Right atrium auricular region (tissue), 2 donors: ENCODE results near the gene TMEM129. TPM values are rescaled to one million over a fixed set of nuclear protein-coding genes. Genes with fewer than 3 reads are reported as not detected.

Experiments used
- DNase-seq: peaks from one replicate; pipeline ENCODE4 v3.0.0-alpha.2; 2019; ENCODE audit warnings: low spot score
- H3K27ac ChIP-seq, 2 donors: fragments of 200-600 bp; sonication (generic); 1 replicate in 1 of 2; 2 replicates in 1 of 2; pipeline ENCODE4 v1.5.1; 2016 to 2019
- H3K27me3 ChIP-seq, 2 donors: fragments of 200-600 bp; sonication (generic); one replicate each; pipeline versions ENCODE4 v1.5.1 to v1.6.0; 2017 to 2019
- H3K36me3 ChIP-seq: fragments of 200-600 bp; sonication (generic); one replicate; pipeline ENCODE4 v1.5.1; 2016
- H3K4me1 ChIP-seq, 2 donors: fragments of 200-600 bp; sonication (generic); one replicate each; pipeline versions ENCODE4 v1.5.1 to v1.6.0; 2017 to 2019
- H3K4me3 ChIP-seq, 2 donors: fragments of 200-600 bp; sonication (generic); 1 replicate in 1 of 2; 2 replicates in 1 of 2; pipeline ENCODE4 v1.5.1; 2017 to 2019; ENCODE audit warnings: mild to moderate bottlenecking in 1 of 2, moderate library complexity in 1 of 2
- H3K9me3 ChIP-seq, 2 donors: fragments of 200-600 bp; sonication (generic); one replicate each; pipeline ENCODE4 v1.5.1; 2019
- CTCF ChIP-seq, 2 donors: fragments of 200-600 bp; sonication (generic); IDR thresholded peaks; one replicate each; pipeline ENCODE4 v1.5.1; 2019; ENCODE audit warnings: antibody characterized with exemption in 2 of 2
- total RNA-seq, 2 donors: library from RNA; depleted of rRNA; stranded (reverse); fragments of >200 nt; gene quantifications; one replicate each; pipeline ENCODE4 v1.1.0, GENCODE V29; 2016

TMEM129 gene
- total RNA-seq, 2 donors from 2014 or later, result 59.0 to 75.4 TPM

- peaks cover 0 to 19% of the 10 kb centered on the region in 2 donors for H3K4me1 ChIP-seq
- no peak for TF ChIP-seq CTCF (IDR thresholded peaks at IDR 0.05)
- H3K27ac ChIP-seq, result no peak overlapping the region
- no peaks in the 10 kb centered on the region for H3K36me3 ChIP-seq
- no peaks in the 10 kb centered on the region for H3K9me3 ChIP-seq
- DNase-seq, result no peak
- H3K4me3 ChIP-seq, result no peak overlapping the region
- no peaks in the 10 kb centered on the region for H3K27me3 ChIP-seq
Observed at GRCh38 chr4:1759818-1760223, 38.7 kb upstream of the TMEM129 start.

- Histone ChIP-seq H3K27ac (no peak overlapping the region), H3K27me3 (no peaks in the 10 kb centered on the region), H3K4me1 (peaks cover 0 to 19% of the 10 kb centered on the region in 2 donors), H3K4me3 (no peak overlapping the region), H3K9me3 (no peaks in the 10 kb centered on the region), H3K36me3 (no peaks in the 10 kb centered on the region)
- no peak for TF ChIP-seq CTCF (IDR thresholded peaks at IDR 0.05)
- DNase-seq, result no peak
Observed at GRCh38 chr4:1759170-1759817, 38.2 kb upstream of the TMEM129 start.

GRCh38 chr4:1758306-1759121 is 37.4 kb upstream of the TMEM129 start:
- no peak for TF ChIP-seq CTCF (IDR thresholded peaks at IDR 0.05)
- no peak overlapping the region for H3K4me3 ChIP-seq
- no peaks in the 10 kb centered on the region for H3K36me3 ChIP-seq
- no peaks in the 10 kb centered on the region for H3K27me3 ChIP-seq
- peaks cover 0 to 12% of the 10 kb centered on the region in 2 donors for H3K4me1 ChIP-seq
- DNase-seq, result no peak
- no peak overlapping the region for H3K27ac ChIP-seq
- no peaks in the 10 kb centered on the region for H3K9me3 ChIP-seq

- DNase-seq, result no peak
- Histone ChIP-seq H3K36me3 (no peaks in the 10 kb centered on the region), H3K27ac (no peak overlapping the region), H3K4me3 (no peak overlapping the region), H3K27me3 (no peaks in the 10 kb centered on the region), H3K4me1 (peaks cover 0 to 6% of the 10 kb centered on the region in 2 donors), H3K9me3 (no peaks in the 10 kb centered on the region)
- no peak for TF ChIP-seq CTCF (IDR thresholded peaks at IDR 0.05)
Observed at GRCh38 chr4:1757836-1758235, 36.7 kb upstream of the TMEM129 start.

- no peaks in the 10 kb centered on the region for H3K9me3 ChIP-seq
- peaks cover 0 to 13% of the 10 kb centered on the region in 2 donors for H3K4me1 ChIP-seq
- DNase-seq, result no peak
- no peak overlapping the region for H3K27ac ChIP-seq
- no peak for TF ChIP-seq CTCF (IDR thresholded peaks at IDR 0.05)
- H3K27me3 ChIP-seq, result no peaks in the 10 kb centered on the region
- no peak overlapping the region for H3K4me3 ChIP-seq
- no peaks in the 10 kb centered on the region for H3K36me3 ChIP-seq
Observed at GRCh38 chr4:1756893-1757779, 36.0 kb upstream of the TMEM129 start.
